GM12891 (cell line): ENCODE results near the gene SPATA46.

ENCODE experiments used
- DNase-seq: peaks from one replicate; pipeline ENCODE4 v3.0.0; 2011; ENCODE audit warnings: low spot score; ENCODE audit not compliant: insufficient read length
- FAIRE-seq: peaks from 2 replicates; lab custom pipeline; 2011; peaks lifted over from hg19 to GRCh38; lab: Jason Lieb, UNC
- PAX5 ChIP-seq: IDR thresholded peaks from 2 replicates; pipeline ENCODE4 v1.6.1; 2011; ENCODE audit warnings: low read length, moderate library complexity, mild to moderate bottlenecking; ENCODE audit not compliant: insufficient read depth, severe bottlenecking
- POLR2A ChIP-seq: IDR thresholded peaks from 2 replicates; pipeline ENCODE4 v1.6.1; 2011; ENCODE audit warnings: low read depth, low read length, control low read depth
- POLR2AphosphoS5 ChIP-seq: IDR thresholded peaks from 2 replicates; pipeline ENCODE4 v1.6.1; 2011; ENCODE audit warnings: low read depth, low read length, control low read depth
- POU2F2 ChIP-seq: IDR thresholded peaks from 2 replicates; pipeline ENCODE4 v1.6.1; 2011; ENCODE audit warnings: low read depth, mild to moderate bottlenecking, control low read depth, low read length, moderate library complexity
- SPI1 ChIP-seq: IDR thresholded peaks from 2 replicates; pipeline ENCODE4 v1.6.1; 2011; ENCODE audit warnings: low read depth, low read length, control low read depth
- TAF1 ChIP-seq: IDR thresholded peaks from 2 replicates; pipeline ENCODE4 v1.6.1; 2011; ENCODE audit warnings: low read depth, low read length, control low read depth

The SPATA46 gene

DNA sequence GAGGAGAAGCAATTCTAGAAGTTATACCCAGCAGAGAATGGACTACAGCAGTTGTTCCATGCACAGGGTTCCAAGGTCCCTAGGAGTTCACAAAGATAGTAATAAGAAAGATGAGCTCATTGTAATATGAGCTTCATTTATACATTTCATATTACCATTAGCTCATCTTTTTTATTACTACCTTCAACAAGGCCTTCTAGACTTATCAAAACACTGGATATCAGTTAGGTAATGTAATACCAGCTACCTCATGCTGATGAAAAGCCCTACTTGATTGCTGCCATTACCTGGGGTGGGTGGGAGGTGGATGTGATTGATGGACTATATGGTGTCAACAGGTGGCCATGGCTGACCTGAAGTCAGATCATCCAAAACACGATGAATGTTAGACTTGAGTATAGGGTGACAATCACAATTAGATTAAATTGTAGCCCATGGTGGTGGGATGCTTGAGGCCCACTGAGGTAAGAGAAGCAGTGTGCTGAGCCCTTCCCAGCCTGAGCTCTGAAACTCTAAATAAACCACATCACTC, 34.1 kb downstream of the SPATA46 start:
- FAIRE-seq: no peak
- TF ChIP-seq TAF1: no peak
- TF ChIP-seq SPI1: no peak
- no peak for TF ChIP-seq POU2F2
- TF ChIP-seq POLR2A: no peak
- TF ChIP-seq PAX5: no peak
- TF ChIP-seq POLR2AphosphoS5: no peak
- no peak for DNase-seq

DNA sequence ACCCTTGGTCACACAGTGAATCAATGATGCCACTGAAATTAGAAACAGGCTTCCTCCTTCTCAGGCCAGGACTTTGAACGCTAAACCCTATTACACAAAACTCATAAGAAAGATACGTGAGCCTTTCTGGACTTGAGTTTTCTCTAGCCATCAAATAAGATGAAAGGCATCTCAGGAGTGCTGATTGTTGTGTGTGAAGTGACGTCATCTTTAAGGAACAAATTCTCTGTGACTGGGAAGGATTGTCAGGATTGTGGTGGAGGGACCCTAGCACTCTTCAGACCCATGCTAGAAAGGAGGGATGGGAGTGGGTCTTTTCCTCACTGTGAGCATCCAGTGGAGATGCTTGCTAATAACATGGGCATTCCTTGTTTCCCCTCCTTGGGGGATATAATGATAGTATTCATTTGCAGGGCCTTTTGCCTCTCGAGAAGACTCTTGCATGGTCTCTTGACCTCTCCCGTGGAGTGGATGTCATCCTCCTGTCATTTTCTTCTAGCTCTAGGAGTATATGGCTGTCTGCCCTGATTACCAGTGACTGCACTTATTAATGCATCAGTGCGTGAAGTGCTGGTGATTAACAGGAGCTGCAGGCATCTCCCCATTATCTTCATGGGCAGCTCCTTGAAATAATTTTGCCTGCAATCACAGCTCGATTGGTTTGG, 39.9 kb downstream of the SPATA46 start:
- DNase-seq (no peak), FAIRE-seq (no peak)
- TF ChIP-seq POLR2A: no peak
- no peak for TF ChIP-seq SPI1
- no peak for TF ChIP-seq PAX5

DNA sequence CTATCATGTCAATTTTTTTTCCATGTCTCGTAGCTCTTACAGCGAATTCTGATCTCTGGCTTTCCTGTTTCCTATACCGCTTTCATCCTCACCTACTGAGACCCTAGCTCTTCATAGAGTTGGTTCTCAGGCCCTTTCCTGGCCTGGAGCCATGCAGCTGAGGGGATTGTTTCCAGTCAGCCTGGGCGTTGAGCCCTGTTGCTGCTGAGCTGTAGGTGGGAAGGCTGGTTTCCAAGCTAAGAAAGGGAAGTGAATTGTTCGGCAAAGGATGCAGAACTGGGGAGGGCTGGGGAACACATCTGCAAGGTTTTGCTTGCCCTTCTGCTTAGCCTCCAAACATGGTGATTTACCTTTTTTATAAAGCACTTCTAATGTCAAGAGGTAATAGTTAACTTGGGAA, 41.5 kb downstream of the SPATA46 start:
- FAIRE-seq (no peak), DNase-seq (no peak)
- TF ChIP-seq POLR2AphosphoS5: no peak
- TF ChIP-seq TAF1: no peak
- no peak for TF ChIP-seq POU2F2
- TF ChIP-seq SPI1: no peak
- no peak for TF ChIP-seq POLR2A

DNA sequence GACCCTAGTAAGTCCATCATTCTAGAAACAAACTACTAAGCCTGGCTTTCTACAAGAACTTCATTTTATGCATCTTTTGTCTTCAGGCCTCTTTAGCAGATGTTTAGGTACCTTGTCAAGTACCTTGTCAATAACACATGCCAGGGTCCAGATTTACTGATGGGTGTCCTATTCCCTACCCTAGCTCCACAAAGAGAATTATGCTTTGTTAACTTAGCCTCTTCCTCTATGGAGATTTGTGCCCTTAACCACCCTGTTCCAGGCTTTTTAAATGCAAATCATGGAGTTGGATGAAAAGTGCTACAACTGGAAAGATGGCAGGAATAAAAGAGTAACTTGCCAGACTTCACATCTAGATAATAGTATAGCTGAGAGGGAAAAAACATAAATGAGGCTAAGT, 42.7 kb downstream of the SPATA46 start:
- no peak for DNase-seq
- TF ChIP-seq POLR2A (no peak), PAX5 (no peak), POU2F2 (no peak), TAF1 (no peak), POLR2AphosphoS5 (no peak), SPI1 (no peak)
- no peak for FAIRE-seq

DNA sequence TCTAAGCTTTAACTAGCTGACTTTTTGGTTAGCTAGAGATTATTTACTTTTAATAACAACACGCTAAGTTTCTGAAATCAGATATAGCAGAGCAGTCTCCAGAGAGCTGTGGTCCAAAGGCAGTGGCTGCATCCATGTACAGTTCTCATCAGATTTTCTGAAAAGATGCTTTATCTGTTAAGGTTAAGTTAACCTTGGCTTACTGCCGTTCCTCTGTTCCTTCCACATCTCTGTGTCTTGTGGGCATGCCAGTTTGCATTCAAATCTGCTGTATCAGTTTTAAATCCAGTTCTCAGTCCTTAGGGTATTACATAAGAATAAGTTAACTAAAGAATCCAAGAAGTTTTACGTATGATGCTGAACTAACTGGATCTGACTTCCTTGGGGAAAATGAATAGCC, 46.8 kb downstream of the SPATA46 start:
- TF ChIP-seq SPI1: no peak
- TF ChIP-seq PAX5: no peak
- TF ChIP-seq POLR2A: no peak
- TF ChIP-seq POLR2AphosphoS5: no peak
- TF ChIP-seq POU2F2: no peak
- no peak for TF ChIP-seq TAF1
- DNase-seq: no peak

DNA sequence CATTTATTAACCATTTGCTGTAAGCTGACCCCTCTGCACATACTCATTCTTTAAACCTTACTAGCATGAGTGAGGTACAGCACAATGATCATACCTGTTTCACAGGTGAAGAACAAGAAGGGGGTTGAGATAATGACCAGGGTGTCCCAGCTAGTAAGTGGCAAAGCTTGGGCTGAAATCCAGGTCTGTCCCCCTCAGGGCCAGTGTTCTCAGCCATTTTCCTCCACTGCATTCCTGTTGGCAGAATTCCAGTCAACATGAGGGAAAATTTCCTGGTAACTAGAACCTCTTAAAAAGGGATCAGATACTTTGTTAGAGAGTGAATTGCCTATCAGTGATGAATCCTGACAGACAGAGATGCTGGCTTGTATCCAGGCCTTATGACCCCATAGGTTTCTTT, 48.1 kb downstream of the SPATA46 start:
- TF ChIP-seq POLR2AphosphoS5: no peak
- no peak for TF ChIP-seq POU2F2

More for the DNA sequence above, 46.8 kb downstream of the SPATA46 start:
- no peak for FAIRE-seq

DNA sequence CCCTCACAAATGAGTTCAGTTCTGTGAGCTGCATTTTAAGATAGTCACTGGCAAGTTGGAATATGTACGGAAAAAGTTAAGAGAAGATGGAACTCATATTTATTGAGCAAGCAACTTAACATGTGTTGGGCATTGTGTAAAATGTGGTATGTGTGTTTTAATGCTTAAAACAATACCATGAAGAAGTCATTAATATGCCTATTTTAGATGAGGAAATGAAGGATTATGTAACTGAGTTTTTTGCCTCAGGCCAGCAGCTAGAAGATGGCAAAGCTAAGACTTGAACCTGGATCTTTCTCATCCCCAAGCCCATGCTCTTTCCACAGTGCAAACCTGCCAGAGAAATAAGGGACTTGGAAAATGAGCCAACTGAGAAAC, 48.9 kb downstream of the SPATA46 start:
- DNase-seq (no peak), FAIRE-seq (no peak)
- TF ChIP-seq POLR2A (no peak), POLR2AphosphoS5 (no peak), POU2F2 (no peak), TAF1 (no peak), SPI1 (no peak), PAX5 (no peak)

More for the DNA sequence above, 48.1 kb downstream of the SPATA46 start:
- no peak for DNase-seq
- no peak for FAIRE-seq

DNA sequence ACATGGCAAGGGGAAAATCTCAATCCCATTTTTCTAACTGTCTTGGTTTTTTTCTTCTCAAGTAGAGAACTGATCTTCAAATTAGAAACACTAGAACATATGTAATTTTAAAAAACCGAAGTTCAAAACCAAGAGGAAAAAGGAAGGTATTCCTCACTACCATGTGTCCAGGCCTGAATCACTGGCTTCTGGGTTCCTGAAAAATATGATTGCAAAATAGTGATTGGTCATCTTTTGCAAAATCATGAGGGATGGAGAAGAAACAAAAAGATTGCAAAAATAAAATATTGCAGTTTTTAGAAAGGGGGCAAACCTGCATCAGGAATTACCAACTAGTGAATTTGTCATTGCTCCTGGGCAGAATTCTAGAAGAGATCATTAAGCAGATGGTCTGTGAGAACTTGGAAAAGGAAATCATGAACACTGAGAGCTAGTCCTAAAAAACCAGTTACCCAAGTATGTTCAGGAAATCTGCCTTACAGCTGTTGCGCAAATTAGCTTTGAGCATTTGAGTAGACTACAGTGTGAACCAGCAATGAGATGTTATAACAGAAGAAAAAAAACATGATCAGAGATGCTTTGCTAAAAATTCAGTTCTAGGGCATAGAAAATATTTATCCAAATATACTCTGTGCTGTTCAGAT, 49.4 kb downstream of the SPATA46 start:
- DNase-seq (no peak), FAIRE-seq (no peak)

DNA sequence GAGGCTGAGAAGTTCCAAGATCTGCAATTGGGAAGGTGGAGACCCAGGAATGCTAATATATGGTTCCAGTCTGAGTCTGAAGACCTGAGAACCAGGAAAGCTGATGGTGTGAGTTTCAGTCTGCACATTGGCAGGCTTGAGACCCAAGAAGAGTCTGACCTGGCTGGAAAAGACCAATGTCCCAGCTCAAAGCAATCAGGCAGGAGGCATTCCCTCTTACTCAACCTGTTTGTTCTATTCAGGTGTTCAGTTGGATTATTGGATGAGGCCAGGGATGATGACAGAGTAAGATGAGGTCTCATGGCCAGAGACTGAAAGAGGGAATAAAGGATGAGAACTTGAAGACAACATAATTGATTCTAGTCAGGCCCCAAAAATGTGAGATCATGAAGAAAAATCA, 50.1 kb downstream of the SPATA46 start:
- no peak for DNase-seq
- FAIRE-seq: no peak
- TF ChIP-seq POLR2AphosphoS5: no peak
- TF ChIP-seq PAX5: no peak
- TF ChIP-seq POLR2A: no peak
- no peak for TF ChIP-seq SPI1
- TF ChIP-seq POU2F2: no peak
- no peak for TF ChIP-seq TAF1

More for the DNA sequence above, 49.4 kb downstream of the SPATA46 start:
- no peak for TF ChIP-seq TAF1
- TF ChIP-seq POLR2A: no peak
- TF ChIP-seq SPI1: no peak
- no peak for TF ChIP-seq POU2F2
- TF ChIP-seq POLR2AphosphoS5: no peak
- no peak for TF ChIP-seq PAX5

DNA sequence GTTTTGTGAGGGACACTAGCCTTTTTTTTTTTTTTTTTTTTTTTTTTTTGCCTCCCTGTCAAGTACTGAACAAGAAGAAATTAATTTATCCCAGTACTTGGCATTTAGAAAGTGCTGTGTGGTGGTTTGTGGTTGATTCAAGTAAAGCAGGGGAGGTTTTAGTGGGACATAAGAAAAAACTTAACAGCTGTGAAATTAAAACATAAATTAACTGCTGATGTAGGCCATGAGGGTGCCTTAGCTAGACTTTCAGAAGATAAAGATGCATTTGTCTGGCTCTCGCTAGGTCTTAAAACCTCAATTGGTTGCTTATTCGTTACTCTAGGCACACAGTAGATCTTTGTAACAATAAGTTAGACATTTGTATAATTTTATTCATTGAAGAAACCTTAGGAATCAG, 52.3 kb downstream of the SPATA46 start:
- no peak for FAIRE-seq
- TF ChIP-seq SPI1 (no peak), POLR2AphosphoS5 (no peak), POLR2A (no peak), POU2F2 (no peak), PAX5 (no peak), TAF1 (no peak)
- no peak for DNase-seq
